NCI-H2171 treated with DMSO at 0.1 percent for 48 hours (cell line): ENCODE measurements around the gene DYRK2.
A peak's percentile ranks its signal among the peaks of the same experiment; 100 is the strongest.

Experiments
- DNase-seq: peaks from one replicate; lab custom pipeline; 2025; lab: John Stamatoyannopoulos, UW

Gene DYRK2

GRCh38 chr12:67646775-67647174, 1.8 kb upstream of the DYRK2 start:
- DNase-seq = no peak

- no peak for DNase-seq
These were observed 1.3 kb upstream of the DYRK2 start for GRCh38 chr12:67647181-67647798.

GRCh38 chr12:67647799-67648520, 585 bp upstream of the DYRK2 start:
- DNase-seq = peak; percentile 93

GRCh38 chr12:67649261-67649569, 670 bp downstream of the DYRK2 start:
- no peak for DNase-seq

- DNase-seq = no peak
These were observed 1.2 kb downstream of the DYRK2 start for GRCh38 chr12:67649570-67650387.

GRCh38 chr12:67650388-67651131, 2.0 kb downstream of the DYRK2 start:
- DNase-seq = peak; percentile 57

GRCh38 chr12:67651132-67651695, 2.7 kb downstream of the DYRK2 start:
- DNase-seq = peak; percentile 29

- peak; percentile 10 for DNase-seq
These were observed 7.3 kb downstream of the DYRK2 start for GRCh38 chr12:67655829-67656228.

GRCh38 chr12:67656251-67656650, 7.7 kb downstream of the DYRK2 start:
- no peak for DNase-seq

GRCh38 chr12:67658486-67658885, 9.9 kb downstream of the DYRK2 start:
- DNase-seq = no peak

GRCh38 chr12:67659292-67659691, 10.7 kb downstream of the DYRK2 start:
- no peak for DNase-seq

GRCh38 chr12:67661311-67662021, 12.9 kb downstream of the DYRK2 start:
- DNase-seq = peak; percentile 90

- DNase-seq = peak; percentile 80
These were observed 14.5 kb downstream of the DYRK2 start for GRCh38 chr12:67662910-67663538.

- no peak for DNase-seq
These were observed 15.6 kb downstream of the DYRK2 start for GRCh38 chr12:67664171-67664570.

GRCh38 chr12:67665679-67666078, 17.1 kb downstream of the DYRK2 start:
- DNase-seq = no peak

- DNase-seq = no peak
These were observed 18.1 kb downstream of the DYRK2 start for GRCh38 chr12:67666605-67667004.

- peak; percentile 75 for DNase-seq
These were observed 18.9 kb downstream of the DYRK2 start for GRCh38 chr12:67667276-67668073.

GRCh38 chr12:67669217-67669933, 20.8 kb downstream of the DYRK2 start:
- DNase-seq = no peak

- DNase-seq = no peak
These were observed 21.5 kb downstream of the DYRK2 start for GRCh38 chr12:67669934-67670631.
